NCI-H146 treated with DMSO at 0.1 percent for 48 hours (cell line): Measurements from ENCODE around the gene TBRG4.

Experiments
- DNase-seq: peaks from one replicate; lab custom pipeline; 2025; ENCODE audit not compliant: unreplicated experiment; lab: John Stamatoyannopoulos, UW

TBRG4 gene

GRCh38 chr7:45075871-45076796 is 35.4 kb downstream of the TBRG4 start:
- DNase-seq = no peak

- DNase-seq = no peak
Observed at GRCh38 chr7:45075355-45075644, 36.2 kb downstream of the TBRG4 start.

DNA sequence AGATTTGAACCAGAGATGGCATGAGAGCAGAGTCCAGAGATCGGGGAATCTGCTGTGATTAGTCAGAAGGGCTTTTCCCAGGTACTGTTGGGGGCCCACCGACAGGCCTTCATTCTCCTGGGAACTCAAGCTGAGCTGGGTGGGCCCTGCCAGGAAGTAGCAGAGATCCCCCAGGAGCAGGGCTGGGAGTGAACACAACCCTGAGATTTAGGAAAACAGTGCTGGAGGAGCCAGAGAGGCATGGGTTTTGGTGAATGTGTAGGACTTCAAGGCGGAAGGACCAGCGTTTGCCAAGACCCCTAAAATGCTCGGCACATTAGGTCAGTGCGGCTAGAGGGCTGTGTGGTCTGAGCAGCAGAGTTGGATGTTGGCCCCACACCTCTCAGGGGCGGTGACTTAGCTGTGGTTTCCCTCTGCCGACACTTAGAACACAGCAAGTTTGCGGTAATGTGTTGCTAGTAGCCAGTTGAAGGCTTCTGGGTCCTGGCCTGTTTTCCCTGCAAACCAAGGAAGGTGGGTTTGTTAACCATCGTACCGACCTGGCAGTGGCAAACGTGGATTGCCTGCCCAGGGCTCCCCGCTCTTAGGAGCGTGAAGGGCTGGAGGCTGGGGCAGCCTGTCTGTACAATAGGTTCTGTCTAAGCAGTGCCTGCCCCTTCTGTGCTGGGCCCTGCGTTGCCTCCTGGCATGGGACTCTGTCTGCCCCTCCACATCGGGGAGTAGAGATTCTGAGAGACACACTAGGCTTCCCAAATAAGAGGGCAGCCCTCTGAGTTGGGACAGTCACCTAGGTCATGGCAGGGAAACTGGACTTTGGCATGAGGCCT is 36.8 kb downstream of the TBRG4 start:
- no peak for DNase-seq

DNA sequence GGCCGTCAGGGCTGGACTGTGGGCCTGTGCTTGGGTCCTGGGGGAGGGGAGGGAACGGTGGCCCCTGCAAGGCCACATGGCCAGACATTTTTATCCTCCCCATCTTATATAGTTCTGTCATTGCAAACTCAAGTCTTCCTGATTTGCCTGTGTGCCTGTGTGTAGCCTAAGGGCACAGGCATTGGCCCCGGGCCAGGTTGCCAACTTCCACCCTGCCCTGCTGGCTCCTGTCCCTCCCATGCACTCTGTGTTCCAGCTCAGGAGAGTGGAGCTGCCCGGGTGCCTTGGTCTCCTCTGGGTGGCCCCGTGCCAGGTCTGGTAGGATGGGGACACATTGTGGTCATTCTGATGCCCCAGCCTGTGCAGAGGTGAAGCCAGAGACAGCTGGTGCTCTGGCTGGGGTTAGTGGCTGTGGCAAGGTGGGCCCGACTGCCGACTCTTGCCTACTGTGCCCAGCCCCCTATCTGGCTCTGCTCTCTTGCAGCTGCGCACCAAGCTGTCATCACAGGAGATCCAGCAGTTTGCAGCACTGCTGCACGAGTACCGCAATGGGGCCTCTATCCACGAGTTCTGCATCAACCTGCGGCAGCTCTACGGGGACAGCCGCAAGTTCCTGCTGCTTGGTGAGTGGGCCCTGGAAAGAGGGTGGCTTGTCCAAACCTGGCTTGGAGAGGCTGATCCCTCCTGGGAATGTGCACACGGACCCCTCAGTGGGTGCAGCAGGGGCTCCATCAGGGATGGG is 37.5 kb downstream of the TBRG4 start:
- DNase-seq = no peak

DNA sequence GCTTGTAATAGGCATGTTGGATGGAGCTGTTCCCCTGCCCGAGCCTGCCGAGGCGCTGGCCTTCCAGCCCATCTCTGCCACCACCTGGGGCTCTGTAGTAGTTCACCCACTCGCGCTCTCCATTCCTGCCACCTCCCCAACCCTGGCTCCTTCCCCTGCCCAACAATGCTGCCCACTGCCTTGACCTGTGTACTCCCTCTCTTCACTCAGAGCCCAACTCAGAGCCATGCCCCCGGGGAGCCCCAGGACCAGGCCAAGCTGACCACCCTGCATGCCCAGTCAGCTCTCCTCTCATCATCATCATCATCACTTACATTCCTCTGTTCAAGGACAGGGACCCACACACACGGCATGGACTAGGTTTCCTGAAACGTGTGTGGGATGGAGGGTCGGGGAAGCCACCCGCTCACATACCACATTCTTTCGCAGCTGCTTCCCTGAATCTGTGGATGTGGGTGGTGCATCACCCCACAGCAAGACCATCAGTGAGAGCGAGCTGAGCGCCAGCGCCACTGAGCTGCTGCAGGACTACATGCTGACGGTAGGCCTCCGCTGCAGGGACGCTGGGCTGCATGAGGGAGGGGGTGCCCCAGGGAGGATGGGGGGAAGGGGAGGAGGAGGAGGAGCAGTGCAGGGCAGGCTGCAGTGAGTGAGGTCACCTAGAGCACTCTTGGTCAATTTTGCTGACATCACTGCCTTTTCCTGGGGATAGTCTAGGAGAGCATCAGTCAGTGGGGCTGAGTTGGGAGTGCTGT is 38.3 kb downstream of the TBRG4 start:
- DNase-seq = no peak

DNA sequence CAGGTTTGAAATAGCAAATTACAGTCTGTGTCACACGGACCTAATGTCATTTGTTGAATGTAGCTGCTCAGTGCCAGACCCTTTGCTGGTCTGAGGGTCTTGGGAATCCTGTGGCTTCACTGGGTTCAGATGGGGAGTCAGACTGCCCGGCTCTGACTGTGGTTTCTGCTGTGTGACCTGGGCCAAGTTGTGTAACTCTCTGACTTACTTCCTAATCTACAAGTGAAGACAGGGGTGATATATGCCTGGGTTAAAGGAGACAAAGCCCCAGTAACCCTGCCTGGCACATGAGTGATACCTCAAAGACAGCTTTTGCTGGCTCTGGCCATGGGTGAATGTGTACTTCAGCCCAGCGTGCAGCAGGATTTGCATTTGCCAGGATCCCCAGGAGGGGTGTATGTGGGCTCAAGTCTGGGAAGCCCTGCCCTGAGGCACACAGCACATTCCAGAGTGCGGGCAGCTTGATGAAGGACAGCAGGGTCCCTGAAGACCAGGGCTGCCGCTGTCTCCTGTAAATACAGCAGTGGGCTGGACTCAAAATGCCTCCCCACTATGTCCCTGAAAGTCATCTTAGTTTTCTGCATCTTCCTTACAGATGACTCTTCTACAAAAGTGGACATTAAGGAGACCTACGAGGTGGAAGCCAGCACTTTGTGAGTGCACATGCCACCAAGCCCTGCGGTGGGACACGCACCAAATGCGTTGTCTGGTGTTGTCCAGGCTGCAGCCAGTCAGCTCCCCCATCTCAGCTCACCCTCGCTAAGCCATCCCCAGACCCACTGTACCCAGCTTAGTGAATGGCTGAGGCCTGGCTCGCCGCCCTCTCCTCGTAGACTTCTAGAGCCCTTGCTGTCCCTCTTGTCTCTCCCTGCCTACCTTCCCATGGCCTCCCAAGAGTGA is 39.1 kb downstream of the TBRG4 start:
- DNase-seq = no peak

DNA sequence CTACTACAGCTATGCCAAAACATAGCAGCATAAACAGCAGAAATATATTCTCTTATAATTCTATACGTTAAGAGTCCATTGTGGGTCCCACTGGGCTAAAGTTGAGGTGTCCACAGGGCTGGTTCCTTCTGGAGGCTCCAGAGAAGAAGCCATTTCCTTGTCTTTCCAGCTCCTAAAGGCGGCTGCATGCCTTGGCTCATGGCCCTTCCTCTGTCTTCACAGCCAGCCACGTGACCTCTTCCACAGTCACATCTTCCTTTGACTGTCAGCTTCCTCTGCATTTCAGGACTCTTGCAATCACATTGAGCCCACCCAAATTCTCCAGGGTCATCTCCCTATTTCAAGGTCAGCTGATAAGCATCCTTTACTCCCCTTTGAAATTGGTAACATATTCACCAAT is 40.0 kb downstream of the TBRG4 start:
- no peak for DNase-seq

- no peak for DNase-seq
Observed at GRCh38 chr7:45070254-45070642, 41.2 kb downstream of the TBRG4 start.

- no peak for DNase-seq
Observed at GRCh38 chr7:45069444-45070253, 41.8 kb downstream of the TBRG4 start.

GRCh38 chr7:45068236-45069023 is 43.1 kb downstream of the TBRG4 start:
- DNase-seq = no peak

DNA sequence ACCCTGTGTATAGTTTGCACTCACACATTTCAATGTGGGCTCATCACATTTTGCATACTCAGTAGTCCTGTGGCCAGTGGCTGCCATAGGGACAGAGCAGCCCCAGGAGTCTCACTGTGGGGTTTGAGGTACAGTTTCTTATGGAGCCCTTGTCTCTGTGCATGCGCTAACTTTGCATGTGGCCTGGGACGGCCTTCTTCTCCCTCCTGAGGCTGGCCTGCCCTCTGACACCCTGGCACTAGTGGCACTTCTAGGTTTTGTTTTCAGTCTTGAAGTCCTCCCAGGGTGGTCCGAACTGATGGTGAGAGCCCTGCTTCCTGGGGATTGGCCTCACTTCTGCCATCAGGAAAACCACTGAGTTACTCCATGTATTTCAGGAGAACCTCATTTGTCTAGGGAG is 43.9 kb downstream of the TBRG4 start:
- no peak for DNase-seq

DNA sequence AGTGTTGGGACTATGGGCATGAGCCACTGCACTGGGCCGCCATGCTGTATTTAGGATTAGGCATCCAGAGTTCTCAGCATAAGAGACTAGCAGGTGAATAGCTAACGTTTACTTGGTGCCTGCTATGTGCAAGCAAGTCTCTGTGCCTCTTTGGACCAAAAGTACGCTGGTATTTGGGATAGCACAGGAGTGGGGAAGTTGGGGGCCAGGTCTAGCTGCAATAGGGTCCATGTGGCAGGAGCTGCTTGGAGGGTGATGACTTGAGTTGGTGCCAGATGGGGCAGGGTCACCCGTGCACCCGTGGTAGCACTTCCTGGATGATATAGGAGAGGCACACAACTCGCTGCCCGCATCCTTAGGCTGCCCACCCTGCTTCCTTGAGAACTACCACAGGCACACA is 45.1 kb downstream of the TBRG4 start:
- DNase-seq = no peak

GRCh38 chr7:45065031-45065995 is 46.2 kb downstream of the TBRG4 start:
- DNase-seq = no peak

GRCh38 chr7:45064047-45064725 is 47.3 kb downstream of the TBRG4 start:
- DNase-seq = no peak

GRCh38 chr7:45061806-45062425 is 49.6 kb downstream of the TBRG4 start:
- no peak for DNase-seq

DNA sequence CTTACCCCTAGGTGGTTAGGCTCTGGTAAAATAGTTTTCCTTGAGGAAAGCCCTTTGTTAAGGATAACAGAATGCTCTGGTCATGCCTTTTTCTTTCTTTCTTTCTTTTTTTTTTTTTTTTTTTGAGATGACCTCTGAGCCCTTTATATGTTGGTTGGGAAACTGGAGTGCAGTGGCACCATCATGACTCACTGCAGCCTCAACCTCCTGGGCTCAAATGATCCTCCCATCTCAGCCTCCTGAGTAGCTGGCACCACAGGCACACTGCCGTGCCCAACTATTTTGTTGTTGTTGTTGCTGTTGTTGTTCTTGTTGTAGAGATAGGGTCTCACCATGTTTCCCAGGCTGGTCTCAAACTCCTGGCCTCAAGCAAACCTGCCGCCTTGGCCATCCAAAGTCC is 50.1 kb downstream of the TBRG4 start:
- no peak for DNase-seq
